Stimulated activated naive CD8-positive, alpha-beta T cell treated with anti-CD3 and anti-CD28 coated beads, Interleukin-15, Interleukin-2, amounts not matched to agents 100 U/mL and 50 U/mL, for 24 hours (primary cell): ENCODE results near the gene ANAPC7.
"Not testable (repeated sequence)": the region's sequence is repeated elsewhere in the genome, so short reads cannot be mapped to it uniquely, and the experiment has no call there.

ENCODE experiments used
- ATAC-seq: fragments of 150-1000 bp; cut with Tn5 transposase; one replicate; pipeline ENCODE4 v1.10.0; 2021
- DNase-seq: peaks from one replicate; pipeline ENCODE4 v3.0.0; 2021

Gene ANAPC7

GRCh38 chr12:110403146-110403975, at the start of gene ANAPC7:
TSS of gene ANAPC7 (minus strand) at chr12:110403708. CDS start at chr12:110403627, 81 bp downstream.
- ATAC-seq, result peak; percentile 91
- DNase-seq, result peak; percentile 89

- ATAC-seq, result no peak
These were observed 47.8 kb upstream of the ANAPC7 start for GRCh38 chr12:110451263-110451662.

GRCh38 chr12:110449799-110450497, 46.4 kb upstream of the ANAPC7 start, which contains the start of gene ARPC3:
TSS of gene ARPC3 (minus strand) at chr12:110450337. CDS start at chr12:110450260, 77 bp downstream.
- DNase-seq (peak; percentile 96), ATAC-seq (peak; percentile 99)

More at GRCh38 chr12:110451263-110451662, 47.8 kb upstream of the ANAPC7 start:
- no peak for DNase-seq

GRCh38 chr12:110444455-110444854, 40.9 kb upstream of the ANAPC7 start:
- DNase-seq, result no peak
- ATAC-seq, result no peak

- ATAC-seq, result no peak
- no peak for DNase-seq
These were observed 32.7 kb upstream of the ANAPC7 start for GRCh38 chr12:110436231-110436630.

GRCh38 chr12:110431957-110432587, 28.6 kb upstream of the ANAPC7 start:
- no peak for ATAC-seq
- DNase-seq, result peak; percentile 19

GRCh38 chr12:110429676-110430075, 26.2 kb upstream of the ANAPC7 start:
- not testable (repeated sequence) for DNase-seq, ATAC-seq

GRCh38 chr12:110426406-110426805, 22.9 kb upstream of the ANAPC7 start:
- ATAC-seq, result no peak

GRCh38 chr12:110424237-110424636, 20.7 kb upstream of the ANAPC7 start:
- no peak for ATAC-seq
- no peak for DNase-seq

More at GRCh38 chr12:110426406-110426805, 22.9 kb upstream of the ANAPC7 start:
- DNase-seq, result no peak

- no peak for ATAC-seq
- DNase-seq, result no peak
These were observed 18.2 kb upstream of the ANAPC7 start for GRCh38 chr12:110421701-110422100.

- no peak for DNase-seq
These were observed 17.7 kb upstream of the ANAPC7 start for GRCh38 chr12:110421159-110421661.

GRCh38 chr12:110420644-110421043, 17.1 kb upstream of the ANAPC7 start:
- DNase-seq, ATAC-seq: not testable (repeated sequence)

More at GRCh38 chr12:110421159-110421661, 17.7 kb upstream of the ANAPC7 start:
- no peak for ATAC-seq

- DNase-seq, ATAC-seq: not testable (repeated sequence)
These were observed 13.6 kb upstream of the ANAPC7 start for GRCh38 chr12:110417113-110417512.

- not testable (repeated sequence) for DNase-seq, ATAC-seq
These were observed 6.6 kb upstream of the ANAPC7 start for GRCh38 chr12:110410086-110410485.

GRCh38 chr12:110405126-110405662, 1.7 kb upstream of the ANAPC7 start:
- ATAC-seq, DNase-seq: not testable (repeated sequence)

- DNase-seq (peak; percentile 83), ATAC-seq (peak; percentile 47)
These were observed 621 bp upstream of the ANAPC7 start for GRCh38 chr12:110403976-110404682.

- no peak for DNase-seq
- ATAC-seq, result peak; percentile 55
These were observed 20.8 kb downstream of the ANAPC7 start for GRCh38 chr12:110382683-110383082.

- ATAC-seq (no peak), DNase-seq (no peak)
These were observed 23.9 kb downstream of the ANAPC7 start for GRCh38 chr12:110379631-110380030.

GRCh38 chr12:110379197-110379596, 24.3 kb downstream of the ANAPC7 start:
- DNase-seq (no peak), ATAC-seq (no peak)

- not testable (repeated sequence) for ATAC-seq
These were observed 25.2 kb downstream of the ANAPC7 start for GRCh38 chr12:110378131-110378790.

More at GRCh38 chr12:110378131-110378790, 25.2 kb downstream of the ANAPC7 start:
- not testable (repeated sequence) for DNase-seq
